ENCODE results near the gene BPIFA2. TPM values are rescaled to one million over a fixed set of nuclear protein-coding genes. Genes with fewer than 3 reads are reported as not detected.

The BPIFA2 gene
- not detected in 2 replicates for total RNA-seq

DNA sequence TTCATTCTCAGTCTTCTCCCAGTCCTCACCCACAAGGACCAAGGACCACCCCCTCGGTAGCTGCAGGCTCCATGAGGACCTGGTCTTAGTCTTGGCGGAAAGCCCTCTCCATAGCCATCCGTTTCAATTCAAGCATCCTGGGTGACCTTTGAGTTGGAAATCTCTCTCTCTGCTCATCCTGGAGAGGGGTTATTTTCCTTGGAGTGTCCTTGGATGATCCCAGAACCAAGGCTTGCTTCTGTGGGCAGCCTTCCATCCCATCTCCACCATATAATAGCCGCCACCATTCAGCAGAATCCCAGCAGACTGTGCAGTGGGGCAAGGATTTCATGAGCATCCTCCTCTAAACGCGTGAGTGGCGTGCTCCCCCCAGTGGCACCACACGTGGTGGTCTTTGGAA is at the start of gene BPIFA2:
Gene BPIFA2 (plus strand): TSS at position 301 of the 400 bp plus-strand sequence. CDS start 987 bp downstream, outside the sequence.

GRCh38 chr20:33217052-33217451 is 49.1 kb downstream of the BPIFA2 start, which contains the start of gene BPIFA3:
TSS of gene BPIFA3 (plus strand) at chr20:33217352. CDS start at chr20:33217537, 185 bp downstream.

Other genes starting within 250 kb of the BPIFA2 start
- gene SUN5, start 163.7 kb upstream of the BPIFA2 start, total RNA-seq, result not detected in 2 replicates
- not detected in 2 replicates for gene BPIFB2, start 160.5 kb upstream of the BPIFA2 start, total RNA-seq
- gene BPIFB6, start 136.5 kb upstream of the BPIFA2 start, total RNA-seq, result not detected in 2 replicates
- not detected in 2 replicates for gene BPIFB3, start 114.3 kb upstream of the BPIFA2 start, total RNA-seq
- not detected in 2 replicates for gene BPIFB4, start 88.5 kb upstream of the BPIFA2 start, total RNA-seq
- gene BPIFA3, start 49.2 kb downstream of the BPIFA2 start, total RNA-seq, result not detected in 2 replicates
- not detected in 2 replicates for gene BPIFA1, start 67.8 kb downstream of the BPIFA2 start, total RNA-seq
- not detected in 2 replicates for gene BPIFB1, start 115.1 kb downstream of the BPIFA2 start, total RNA-seq
- gene CDK5RAP1, start 233.4 kb downstream of the BPIFA2 start, total RNA-seq, result 18.9 and 23.7 TPM in 2 replicates

Measured in smooth muscle cell of trachea (primary cell).